HCT116 (cell line): ENCODE measurements around the gene OPN1MW. TPM values are rescaled to one million over a fixed set of nuclear protein-coding genes. Genes with fewer than 3 reads are reported as not detected.

Experiments
- ATAC-seq: fragments of 200-7000 bp; cut with Tn5 transposase; 2 replicates; pipeline ENCODE4 v1.9.1; 2020; ENCODE audit warnings: mild to moderate bottlenecking, moderate library complexity
- BruUV-seq: library from RNA; stranded (reverse); fragments of 400-500 nt; replicated peaks from 2 replicates; lab custom pipeline; 2021; lab: Mats Ljungman, UMichigan
- CTCF ChIA-PET: fragments of 300-600 bp; sonication (Branson Sonifier 250); formaldehyde crosslinking; loops from one replicate; lab custom pipeline; 2021; ENCODE audit warnings: antibody characterized with exemption; lab: Charles Lee
- POLR2A ChIA-PET: fragments of 300-600, 350-600 bp; sonication (Branson Sonifier 250); formaldehyde crosslinking; loops from one replicate; lab custom pipeline; 2021; ENCODE audit warnings: antibody characterized with exemption; lab: Charles Lee
- RAD21 ChIA-PET, 2 experiments: fragments of 300-600 bp; sonication (Branson Sonifier 250); formaldehyde crosslinking; loops; one replicate each; lab custom pipeline; 2023; ENCODE audit warnings: low total read pairs in 2 of 2; ENCODE audit not compliant: uncharacterized antibody in 2 of 2, unreplicated experiment in 2 of 2, low non-redundant PET in 1 of 2; lab: Charles Lee
- DNase-seq: peaks from one replicate; pipeline ENCODE4 v3.0.0-alpha.2; 2010; ENCODE audit warnings: low read depth, low spot score
- H2AFZ ChIP-seq: fragments of 200-600 bp; shearing (Covaris generic), sonication (generic); 2 replicates; pipeline ENCODE4 v1.6.1; 2017; ENCODE audit warnings: low read depth, mixed run types, mixed read lengths, antibody characterized with exemption, low read length; ENCODE audit not compliant: poor library complexity, severe bottlenecking
- H3K27ac ChIP-seq: 2 replicates; pipeline ENCODE4 v1.5.1; 2012; ENCODE audit warnings: low read depth, low read length
- H3K27me3 ChIP-seq: fragments of 200-600 bp; sonication (generic); 2 replicates; pipeline ENCODE4 v1.6.1; 2016; ENCODE audit warnings: mixed run types, low read length, mixed read lengths; ENCODE audit not compliant: insufficient read depth
- H3K36me3 ChIP-seq, 2 experiments: fragments of 200-500 bp in 1 of 2; fragments of 200-600 bp in 1 of 2; sonication (Bioruptor generic) in 1 of 2; sonication (generic) in 1 of 2; 2 replicates each; pipeline versions ENCODE4 v1.5.1 to v1.6.1; 2014 to 2016; ENCODE audit warnings: low read length in 2 of 2, inconsistent platforms in 1 of 2, mixed read lengths in 1 of 2, mixed run types in 1 of 2; ENCODE audit not compliant: insufficient read depth in 2 of 2, control insufficient read depth in 1 of 2
- H3K4me1 ChIP-seq, 2 experiments: fragments of 200-600 bp in 1 of 2; sonication (generic) in 1 of 2; 2 replicates each; pipeline versions ENCODE4 v1.5.1 to v1.6.1; 2012 to 2017; ENCODE audit warnings: low read length in 2 of 2, inconsistent platforms in 1 of 2, mild to moderate bottlenecking in 1 of 2, mixed read lengths in 1 of 2, mixed run types in 1 of 2, moderate library complexity in 1 of 2; ENCODE audit not compliant: insufficient read depth in 2 of 2, control insufficient read depth in 1 of 2
- H3K4me2 ChIP-seq: fragments of 200-600 bp; sonication (generic); 2 replicates; pipeline ENCODE4 v1.6.1; 2017; ENCODE audit warnings: mixed run types, low read length, mixed read lengths
- H3K4me3 ChIP-seq, 2 experiments: fragments of 200-600 bp in 1 of 2; sonication (generic) in 1 of 2; replicated peaks in 1 of 2; 2 replicates each; pipeline ENCODE4 v1.5.1; 2011 to 2016; ENCODE audit warnings: low read length in 2 of 2, control low read depth in 1 of 2, low read depth in 1 of 2, mild to moderate bottlenecking in 1 of 2, mixed read lengths in 1 of 2, mixed run types in 1 of 2
- H3K79me2 ChIP-seq: fragments of 200-600 bp; sonication (generic); 2 replicates; pipeline ENCODE4 v1.6.1; 2017; ENCODE audit warnings: mild to moderate bottlenecking, mixed run types, low read length, moderate library complexity, mixed read lengths; ENCODE audit not compliant: insufficient read depth
- H3K9ac ChIP-seq: fragments of 200-600 bp; sonication (generic); 2 replicates; pipeline ENCODE4 v1.6.1; 2016; ENCODE audit warnings: low read length, mixed read lengths
- H3K9me2 ChIP-seq: fragments of 200-600 bp; sonication (generic), shearing (Covaris generic); 2 replicates; pipeline ENCODE4 v1.6.1; 2017; ENCODE audit warnings: mixed run types, mild to moderate bottlenecking, moderate library complexity; ENCODE audit not compliant: insufficient read depth
- H3K9me3 ChIP-seq, 2 experiments: fragments of 200-500 bp in 1 of 2; fragments of 200-600 bp in 1 of 2; sonication (Bioruptor generic) in 1 of 2; sonication (generic) in 1 of 2; 2 replicates each; pipeline ENCODE4 v1.6.1; 2014 to 2017; ENCODE audit warnings: low read length in 2 of 2, mixed read lengths in 2 of 2, inconsistent platforms in 1 of 2, low read depth in 1 of 2, mild to moderate bottlenecking in 1 of 2, mixed run types in 1 of 2, moderate library complexity in 1 of 2; ENCODE audit not compliant: control insufficient read depth in 1 of 2, insufficient read depth in 1 of 2
- H4K20me1 ChIP-seq: fragments of 200-600 bp; sonication (generic), shearing (Covaris generic); 2 replicates; pipeline ENCODE4 v1.6.1; 2017; ENCODE audit warnings: mixed run types, mild to moderate bottlenecking, moderate library complexity; ENCODE audit not compliant: insufficient read depth
- ATF3 ChIP-seq: IDR thresholded peaks from 2 replicates; pipeline ENCODE4 v1.6.1; 2012
- CEBPB ChIP-seq: IDR thresholded peaks from 2 replicates; pipeline ENCODE4 v1.6.1; 2012; ENCODE audit warnings: low read depth
- CTCF ChIP-seq, 3 experiments: fragments of 200-600 bp in 1 of 3; sonication (generic) in 1 of 3; IDR thresholded peaks in 2 of 3; conservative IDR thresholded peaks in 1 of 3; 2 replicates each; pipeline ENCODE4 v1.5.1; 2012 to 2017; ENCODE audit warnings: low read depth in 2 of 3, low read length in 2 of 3, antibody characterized with exemption in 1 of 3, borderline replicate concordance in 1 of 3, control low read depth in 1 of 3, mild to moderate bottlenecking in 1 of 3, mixed read lengths in 1 of 3, mixed run types in 1 of 3, moderate library complexity in 1 of 3; ENCODE audit not compliant: insufficient read depth in 1 of 3
- EGR1 ChIP-seq: IDR thresholded peaks from 2 replicates; pipeline ENCODE4 v1.6.1; 2012; ENCODE audit warnings: low read depth
- EZH2 ChIP-seq: fragments of 200-600 bp; sonication (generic); IDR thresholded peaks from 2 replicates; pipeline ENCODE4 v1.6.1; 2017; ENCODE audit warnings: antibody characterized with exemption, mixed run types
- EZH2phosphoT487 ChIP-seq: fragments of 200-600 bp; IDR thresholded peaks from 2 replicates; pipeline ENCODE4 v1.6.1; 2018; ENCODE audit warnings: antibody characterized with exemption, borderline replicate concordance
- FOSL1 ChIP-seq: IDR thresholded peaks from 2 replicates; pipeline ENCODE4 v1.6.1; 2012; ENCODE audit warnings: low read depth
- JUND ChIP-seq: IDR thresholded peaks from 2 replicates; pipeline ENCODE4 v1.6.1; 2012
- MAX ChIP-seq: IDR thresholded peaks from 2 replicates; pipeline ENCODE4 v1.6.1; 2012
- POLR2AphosphoS5 ChIP-seq: IDR thresholded peaks from 2 replicates; pipeline ENCODE4 v1.6.1; 2011; ENCODE audit warnings: mild to moderate bottlenecking, low read depth, low read length, moderate library complexity
- SP1 ChIP-seq: IDR thresholded peaks from 2 replicates; pipeline ENCODE4 v1.6.1; 2012; ENCODE audit warnings: low read depth
- YY1 ChIP-seq: IDR thresholded peaks from 2 replicates; pipeline ENCODE4 v1.6.1; 2011; ENCODE audit warnings: low read length, low read depth, moderate library complexity, mild to moderate bottlenecking; ENCODE audit not compliant: insufficient replicate concordance; ENCODE audit errors: extremely low read depth
- ZNF274 ChIP-seq: fragments of 200-500 bp; sonication (Bioruptor generic); IDR thresholded peaks from 2 replicates; pipeline ENCODE4 v1.6.1; 2014; ENCODE audit warnings: mild to moderate bottlenecking, low read depth, low read length, inconsistent platforms
- intact Hi-C: fragments of 100-400 bp; cut with micrococcal nuclease; formaldehyde crosslinking; loops from 2 replicates; pipeline ENCODE4 v1.10.0; 2022
- total RNA-seq: library from RNA; stranded (reverse); gene quantifications from one replicate; pipeline ENCODE4 v1.2.1, GENCODE V29; 2021; ENCODE audit not compliant: unreplicated experiment
- TF ChIP-seq, protein P1 (sequence below): IDR thresholded peaks from 2 replicates; pipeline ENCODE4 v1.6.1; 2012; ENCODE audit warnings: low read depth

OPN1MW gene
- total RNA-seq, 1 experiment from 2014 or later, result not detected

- ChIA-PET POLR2A (no interaction called here), RAD21 (no interaction called here), CTCF (no interaction called here)
- Histone ChIP-seq H3K79me2 (no peaks in the 10 kb centered on the region), H3K9me2 (no peaks in the 10 kb centered on the region), H3K9me3 (no peaks in the 10 kb centered on the region), H4K20me1 (no peaks in the 10 kb centered on the region), H3K36me3 (no peaks in the 10 kb centered on the region), H3K4me1 (peaks cover 0 to 4% of the 10 kb centered on the region in 2 experiments; a peak in 1 of 4 replicates), H2AFZ (no peak overlapping the region), H3K27me3 (no peaks in the 10 kb centered on the region), H3K4me2 (no peak overlapping the region), H3K9ac (no peak overlapping the region), H3K27ac (no peak overlapping the region), H3K4me3 (no peak overlapping the region)
- no TSS peak for BruUV-seq
- intact Hi-C loops, result no loop called here
- ATAC-seq (no peak), DNase-seq (no peak)
- TF ChIP-seq CEBPB (no peak), MAX (no peak), EZH2phosphoT487 (no peak), YY1 (no peak), ATF3 (no peak), POLR2AphosphoS5 (no peak), ZNF274 (no peak), EGR1 (no peak), CTCF (IDR thresholded peaks at IDR 0.05 in 2 of 3, conservative IDR thresholded peaks at IDR 0.05 in 1 of 3; ENCODE audit: borderline replicate concordance in 1 of 3, insufficient read depth in 1 of 3, low read depth in 2 of 3, low read length in 2 of 3) (no peak), JUND (no peak), EZH2 (no peak), FOSL1 (no peak), SP1 (no peak)
- TF ChIP-seq, protein P1, sequence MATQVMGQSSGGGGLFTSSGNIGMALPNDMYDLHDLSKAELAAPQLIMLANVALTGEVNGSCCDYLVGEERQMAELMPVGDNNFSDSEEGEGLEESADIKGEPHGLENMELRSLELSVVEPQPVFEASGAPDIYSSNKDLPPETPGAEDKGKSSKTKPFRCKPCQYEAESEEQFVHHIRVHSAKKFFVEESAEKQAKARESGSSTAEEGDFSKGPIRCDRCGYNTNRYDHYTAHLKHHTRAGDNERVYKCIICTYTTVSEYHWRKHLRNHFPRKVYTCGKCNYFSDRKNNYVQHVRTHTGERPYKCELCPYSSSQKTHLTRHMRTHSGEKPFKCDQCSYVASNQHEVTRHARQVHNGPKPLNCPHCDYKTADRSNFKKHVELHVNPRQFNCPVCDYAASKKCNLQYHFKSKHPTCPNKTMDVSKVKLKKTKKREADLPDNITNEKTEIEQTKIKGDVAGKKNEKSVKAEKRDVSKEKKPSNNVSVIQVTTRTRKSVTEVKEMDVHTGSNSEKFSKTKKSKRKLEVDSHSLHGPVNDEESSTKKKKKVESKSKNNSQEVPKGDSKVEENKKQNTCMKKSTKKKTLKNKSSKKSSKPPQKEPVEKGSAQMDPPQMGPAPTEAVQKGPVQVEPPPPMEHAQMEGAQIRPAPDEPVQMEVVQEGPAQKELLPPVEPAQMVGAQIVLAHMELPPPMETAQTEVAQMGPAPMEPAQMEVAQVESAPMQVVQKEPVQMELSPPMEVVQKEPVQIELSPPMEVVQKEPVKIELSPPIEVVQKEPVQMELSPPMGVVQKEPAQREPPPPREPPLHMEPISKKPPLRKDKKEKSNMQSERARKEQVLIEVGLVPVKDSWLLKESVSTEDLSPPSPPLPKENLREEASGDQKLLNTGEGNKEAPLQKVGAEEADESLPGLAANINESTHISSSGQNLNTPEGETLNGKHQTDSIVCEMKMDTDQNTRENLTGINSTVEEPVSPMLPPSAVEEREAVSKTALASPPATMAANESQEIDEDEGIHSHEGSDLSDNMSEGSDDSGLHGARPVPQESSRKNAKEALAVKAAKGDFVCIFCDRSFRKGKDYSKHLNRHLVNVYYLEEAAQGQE, result no peak
Measured at GRCh38 chrX:154140742-154141141, 41.7 kb upstream of the OPN1MW start.
